ENCODE results near the gene CCR6.

- TF ChIP-seq CTCF (IDR thresholded peaks at IDR 0.05 in 2 of 3, conservative IDR thresholded peaks at IDR 0.05 in 1 of 3; ENCODE audit: control insufficient read depth in 2 of 3, extremely low read depth in 1 of 3, insufficient read depth in 1 of 3, low read depth in 3 of 3, low read length in 3 of 3) (no peak), MAX (IDR thresholded peaks at IDR 0.05; ENCODE audit: low read depth, low read length) (peak; percentile 51), EP300 (IDR thresholded peaks at IDR 0.05; ENCODE audit: borderline replicate concordance in 1 of 2, control insufficient read depth in 1 of 2, low read depth in 2 of 2, low read length in 2 of 2) (0 out of 4 replicates have a peak, but pooled peaks of 1 of the 2 experiments have one; percentile 28), CREB1 (IDR thresholded peaks at IDR 0.05; ENCODE audit: low read depth) (no peak), HDAC6 (IDR thresholded peaks at IDR 0.05; ENCODE audit: unreplicated experiment) (no peak), ETV6 (conservative IDR thresholded peaks at IDR 0.05 in 1 of 2, IDR thresholded peaks at IDR 0.05 in 1 of 2; ENCODE audit: borderline replicate concordance in 1 of 2, low read depth in 1 of 2) (no peak), POLR2AphosphoS5 (IDR thresholded peaks at IDR 0.05; ENCODE audit: low read length) (no peak), GABPA (IDR thresholded peaks at IDR 0.05; ENCODE audit: low read depth) (no peak)
These were observed 662 bp upstream of the CCR6 start for GRCh38 chr6:167122041-167122826.

Measured in GM12878 (cell line).